Astrocyte (in vitro differentiated cells and primary cell): Measurements from ENCODE around the gene SVIL.
"Not testable (repeated sequence)": the region's sequence is repeated elsewhere in the genome, so short reads cannot be mapped to it uniquely, and the experiment has no call there.

Experiments used
- CTCF ChIP-seq: IDR thresholded peaks from 2 replicates; pipeline ENCODE4 v1.5.1; 2011; ENCODE audit warnings: low read depth, mild to moderate bottlenecking, inconsistent platforms, low read length, moderate library complexity; ENCODE audit not compliant: insufficient read depth
- EZH2 ChIP-seq: IDR thresholded peaks from 2 replicates; pipeline ENCODE4 v1.6.1; 2012; ENCODE audit warnings: mild to moderate bottlenecking, low read length, inconsistent platforms; ENCODE audit not compliant: insufficient read depth

- not testable (repeated sequence) for TF ChIP-seq CTCF, EZH2
These were observed 123.0 kb downstream of the SVIL start for GRCh38 chr10:29511806-29512205.
